ENCODE measurements around the gene CXCL14.

CXCL14 gene

GRCh38 chr5:135596788-135597187 is 18.0 kb upstream of the CXCL14 start:
- TF ChIP-seq CTCF (conservative IDR thresholded peaks at IDR 0.05; ENCODE audit: low read length), result no peak
- H3K4me3 ChIP-seq (ENCODE audit: low read length), result no peak overlapping the region
- DNase-seq (ENCODE audit: low read depth), result no peak

- no peak overlapping the region for H3K4me3 ChIP-seq (ENCODE audit: low read length)
- no peak for TF ChIP-seq CTCF (conservative IDR thresholded peaks at IDR 0.05; ENCODE audit: low read length)
- DNase-seq (ENCODE audit: low read depth), result no peak
Measured at GRCh38 chr5:135596157-135596763, 17.5 kb upstream of the CXCL14 start.

DNA sequence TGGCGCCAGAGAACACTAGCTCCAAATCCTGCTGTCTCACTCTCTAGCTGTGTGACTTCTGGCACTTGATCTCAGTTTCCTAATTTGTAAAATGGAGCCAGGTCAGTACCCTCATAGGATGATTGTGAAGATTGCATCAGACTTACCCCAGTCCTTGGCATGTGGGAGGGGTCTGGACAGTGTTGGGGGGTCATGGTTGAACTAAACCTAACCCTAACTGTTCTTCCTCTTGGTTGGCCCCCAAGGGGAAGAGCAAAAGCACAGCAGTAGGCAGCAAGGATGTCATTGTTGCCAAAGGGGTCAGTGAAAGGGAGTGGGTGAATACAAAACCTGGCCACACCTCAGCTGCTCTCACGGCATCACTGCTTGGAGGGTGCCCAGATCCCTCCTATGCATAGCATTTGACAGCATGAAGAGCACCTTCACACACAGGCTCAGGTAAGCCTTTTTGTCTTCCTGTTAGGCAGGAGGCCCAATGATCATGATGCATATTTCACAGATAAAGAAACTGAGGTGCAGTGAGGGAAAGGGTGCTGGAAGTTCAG is 15.7 kb upstream of the CXCL14 start:
- no peak for DNase-seq (ENCODE audit: low read depth)
- TF ChIP-seq CTCF (conservative IDR thresholded peaks at IDR 0.05; ENCODE audit: low read length), result no peak
- no peak overlapping the region for H3K4me3 ChIP-seq (ENCODE audit: low read length)

DNA sequence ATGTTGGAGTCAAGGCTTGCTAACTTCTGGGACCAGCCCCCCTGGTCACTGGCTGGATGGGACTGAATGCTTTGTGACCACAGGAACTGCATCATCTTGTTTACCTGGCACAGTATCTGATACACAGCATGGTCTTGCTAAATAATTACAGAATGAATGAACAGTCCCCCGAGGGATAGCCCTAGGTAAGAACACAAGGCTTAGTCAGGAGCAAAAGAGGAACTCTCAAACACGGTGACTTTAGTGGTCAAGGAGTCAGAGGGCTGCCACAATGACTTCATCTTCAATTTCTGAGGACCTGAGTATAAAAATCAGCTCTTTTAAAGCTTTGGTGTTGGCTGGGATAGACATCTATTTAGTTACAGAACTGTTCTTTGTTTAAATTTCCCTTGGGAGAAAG is 15.1 kb upstream of the CXCL14 start:
- no peak overlapping the region for H3K4me3 ChIP-seq (ENCODE audit: low read length)
- no peak for TF ChIP-seq CTCF (conservative IDR thresholded peaks at IDR 0.05; ENCODE audit: low read length)
- DNase-seq (ENCODE audit: low read depth), result no peak

DNA sequence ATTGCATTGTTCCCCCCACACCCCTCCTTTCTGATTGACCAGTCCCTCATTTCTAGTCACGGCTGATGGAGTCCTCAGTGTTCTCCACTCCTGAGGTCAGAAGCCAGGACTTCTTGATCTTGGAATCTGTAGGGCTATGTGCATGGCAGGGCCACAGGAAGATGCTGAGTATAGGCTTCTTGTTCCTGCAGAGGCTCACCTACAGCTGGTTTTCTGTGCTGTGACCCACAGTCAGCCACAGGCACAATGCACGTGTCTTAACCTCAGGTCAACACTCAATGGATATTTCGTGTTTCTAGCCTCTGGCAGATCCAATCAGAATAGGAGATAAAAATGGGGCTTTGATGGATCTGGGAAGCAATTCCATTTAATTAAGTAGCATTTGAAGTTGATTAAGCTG is 14.3 kb upstream of the CXCL14 start:
- TF ChIP-seq CTCF (conservative IDR thresholded peaks at IDR 0.05; ENCODE audit: low read length), result no peak
- no peak overlapping the region for H3K4me3 ChIP-seq (ENCODE audit: low read length)
- no peak for DNase-seq (ENCODE audit: low read depth)

DNA sequence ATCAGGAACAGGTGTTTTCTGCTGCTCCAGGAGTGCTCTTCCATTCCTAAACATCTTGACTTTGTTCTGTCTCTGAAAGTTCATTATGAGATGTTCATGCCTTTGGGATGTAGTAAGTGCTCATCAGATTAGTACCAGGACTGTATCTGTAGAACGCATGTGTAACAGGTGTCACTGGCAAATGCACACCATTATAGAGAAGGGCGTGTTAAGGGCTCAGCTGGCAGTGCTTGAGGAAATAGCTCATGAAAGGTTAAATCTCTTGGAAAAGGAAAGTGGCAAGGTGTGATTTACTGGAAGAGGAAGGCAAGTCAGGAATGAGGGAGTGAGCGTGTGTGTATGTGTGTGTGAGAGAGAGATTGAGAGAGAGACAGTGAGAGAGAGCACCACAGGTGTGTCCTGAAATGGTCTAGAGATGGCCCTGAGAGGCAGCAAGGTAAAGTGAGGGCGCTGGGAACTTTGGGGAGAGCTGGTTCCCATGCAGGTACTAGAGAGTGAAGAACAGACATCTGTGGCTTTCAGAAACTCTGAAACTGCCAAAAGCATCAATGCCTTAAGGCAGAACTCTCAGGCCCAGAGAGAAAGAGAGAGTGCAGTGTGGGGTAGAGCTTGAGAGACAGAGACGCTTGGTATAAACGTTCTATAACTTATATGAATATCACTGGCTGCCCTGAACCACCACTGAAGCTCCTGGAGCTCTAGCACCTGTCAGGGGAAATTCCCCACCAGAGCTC is 13.7 kb upstream of the CXCL14 start:
- no peak for DNase-seq (ENCODE audit: low read depth)
- TF ChIP-seq CTCF (conservative IDR thresholded peaks at IDR 0.05; ENCODE audit: low read length), result no peak
- H3K4me3 ChIP-seq (ENCODE audit: low read length), result no peak overlapping the region

DNA sequence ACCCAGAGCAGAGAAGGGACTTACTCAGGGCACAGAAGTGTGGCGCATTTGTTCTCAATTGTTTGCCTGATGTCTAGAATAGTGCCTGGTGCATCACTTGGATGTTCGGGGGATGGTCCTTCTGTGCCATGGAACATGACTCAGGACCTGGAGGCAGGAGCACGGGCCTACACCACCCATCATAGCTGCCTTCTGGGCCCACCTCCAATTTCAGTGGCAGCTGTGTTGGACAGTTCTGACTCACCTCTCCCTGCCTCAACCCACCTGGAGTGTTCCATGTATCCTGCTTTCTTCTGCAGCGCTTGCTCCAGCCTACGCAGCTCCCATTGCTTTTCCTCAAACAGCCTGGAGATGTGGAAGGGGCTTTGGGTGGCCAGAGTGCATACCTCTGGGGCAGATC is 12.5 kb upstream of the CXCL14 start:
- no peak for TF ChIP-seq CTCF (conservative IDR thresholded peaks at IDR 0.05; ENCODE audit: low read length)
- no peak for DNase-seq (ENCODE audit: low read depth)
- H3K4me3 ChIP-seq (ENCODE audit: low read length), result no peak overlapping the region

Data from AG10803 (cell line).